Measurements from ENCODE around the gene ACKR1.

- no peak for TF ChIP-seq CTCF (IDR thresholded peaks at IDR 0.05)
- TF ChIP-seq EZH2 (IDR thresholded peaks at IDR 0.05) = no peak
- no peak for TF ChIP-seq EZH2phosphoT487 (IDR thresholded peaks at IDR 0.05)
These were observed 7.9 kb downstream of the ACKR1 start for GRCh38 chr1:159212596-159212995.

Data from neural progenitor cell (in vitro differentiated cells).